Liver (tissue), 9 donors: Measurements from ENCODE around the gene USP48. TPM values are rescaled to one million over a fixed set of nuclear protein-coding genes. Genes with fewer than 3 reads are reported as not detected.

Source experiments
- DNase-seq: peaks from one replicate; pipeline ENCODE4 v3.0.0-alpha.2; 2017; ENCODE audit warnings: low spot score
- H3K27ac ChIP-seq, 2 donors: one replicate each; pipeline ENCODE4 v1.7.0; 2013; ENCODE audit warnings: inconsistent platforms in 2 of 2, low read length in 2 of 2, control low read depth in 1 of 2, low read depth in 1 of 2, mild to moderate bottlenecking in 1 of 2
- H3K27me3 ChIP-seq, 4 donors: one replicate each; pipeline versions ENCODE4 v1.6.1 to v1.7.0; 2013; ENCODE audit warnings: low read length in 3 of 4, inconsistent platforms in 1 of 4, mild to moderate bottlenecking in 1 of 4, moderate library complexity in 1 of 4; ENCODE audit not compliant: control insufficient read depth in 4 of 4, insufficient read depth in 4 of 4
- H3K36me3 ChIP-seq, 4 donors: one replicate each; pipeline versions ENCODE4 v1.6.1 to v1.7.0; 2013; ENCODE audit warnings: low read length in 3 of 4, mild to moderate bottlenecking in 3 of 4, low read depth in 1 of 4, moderate library complexity in 1 of 4; ENCODE audit not compliant: control insufficient read depth in 4 of 4, insufficient read depth in 3 of 4
- H3K4me1 ChIP-seq, 4 donors: one replicate each; pipeline versions ENCODE4 v1.6.1 to v1.7.0; 2013; ENCODE audit warnings: low read length in 3 of 4, mild to moderate bottlenecking in 3 of 4, moderate library complexity in 1 of 4; ENCODE audit not compliant: control insufficient read depth in 4 of 4, insufficient read depth in 4 of 4
- H3K4me3 ChIP-seq, 3 donors: one replicate each; pipeline versions ENCODE4 v1.6.1 to v1.7.0; 2013; ENCODE audit warnings: low read length in 3 of 3, control low read depth in 1 of 3, low read depth in 1 of 3, mild to moderate bottlenecking in 1 of 3
- H3K9ac ChIP-seq, 2 donors: one replicate each; pipeline ENCODE4 v1.7.0; 2013; ENCODE audit warnings: low read length in 2 of 2, mild to moderate bottlenecking in 2 of 2, moderate library complexity in 2 of 2, control low read depth in 1 of 2, low read depth in 1 of 2
- H3K9me3 ChIP-seq, 4 donors: one replicate each; pipeline versions ENCODE4 v1.6.1 to v1.7.0; 2013; ENCODE audit warnings: low read length in 3 of 4; ENCODE audit not compliant: control insufficient read depth in 4 of 4
- ATF3 ChIP-seq: IDR thresholded peaks from 2 replicates; pipeline ENCODE4 v1.6.1; 2016; ENCODE audit warnings: antibody characterized with exemption
- CTCF ChIP-seq: fragments of 150-350 bp; IDR thresholded peaks from 2 replicates; pipeline ENCODE4 v1.5.1; 2017; ENCODE audit warnings: improper control_type of control experiment, low read depth, low read length; ENCODE audit not compliant: missing input control
- EGR1 ChIP-seq, 2 donors: IDR thresholded peaks; 2 replicates each; pipeline ENCODE4 v1.6.1; 2016 to 2018; ENCODE audit warnings: antibody characterized with exemption in 2 of 2, low read depth in 2 of 2
- FOXA1 ChIP-seq: IDR thresholded peaks from 2 replicates; pipeline ENCODE4 v1.6.1; 2016; ENCODE audit warnings: antibody characterized with exemption
- FOXA2 ChIP-seq: IDR thresholded peaks from 2 replicates; pipeline ENCODE4 v1.6.1; 2016; ENCODE audit warnings: antibody characterized with exemption
- GABPA ChIP-seq, 2 donors: IDR thresholded peaks in 1 of 2; conservative IDR thresholded peaks in 1 of 2; 2 replicates each; pipeline ENCODE4 v1.6.1; 2016; ENCODE audit warnings: antibody characterized with exemption in 2 of 2, mild to moderate bottlenecking in 1 of 2, moderate library complexity in 1 of 2
- HNF4A ChIP-seq, 2 donors: conservative IDR thresholded peaks; 2 replicates each; pipeline ENCODE4 v1.6.1; 2016; ENCODE audit warnings: antibody characterized with exemption in 2 of 2, mild to moderate bottlenecking in 2 of 2
- HNF4G ChIP-seq: IDR thresholded peaks from 2 replicates; pipeline ENCODE4 v1.6.1; 2016; ENCODE audit warnings: antibody characterized with exemption
- JUND ChIP-seq, 2 donors: IDR thresholded peaks; 2 replicates each; pipeline ENCODE4 v1.6.1; 2016; ENCODE audit warnings: antibody characterized with exemption in 2 of 2
- NR2F2 ChIP-seq: IDR thresholded peaks from 2 replicates; pipeline ENCODE4 v1.6.1; 2016; ENCODE audit warnings: antibody characterized with exemption
- RAD21 ChIP-seq, 2 donors: IDR thresholded peaks; 2 replicates each; pipeline ENCODE4 v1.6.1; 2016; ENCODE audit warnings: antibody characterized with exemption in 2 of 2, mild to moderate bottlenecking in 2 of 2
- REST ChIP-seq: IDR thresholded peaks from 2 replicates; pipeline ENCODE4 v1.6.1; 2016; ENCODE audit warnings: antibody characterized with exemption, mild to moderate bottlenecking
- RXRA ChIP-seq, 2 donors: IDR thresholded peaks; 2 replicates each; pipeline ENCODE4 v1.6.1; 2017 to 2018; ENCODE audit warnings: antibody characterized with exemption in 2 of 2, mild to moderate bottlenecking in 1 of 2
- SP1 ChIP-seq: IDR thresholded peaks from 2 replicates; pipeline ENCODE4 v1.6.1; 2018; ENCODE audit warnings: antibody characterized with exemption, mild to moderate bottlenecking
- TAF1 ChIP-seq: conservative IDR thresholded peaks from 2 replicates; pipeline ENCODE4 v1.6.1; 2016; ENCODE audit warnings: antibody characterized with exemption, mild to moderate bottlenecking
- YY1 ChIP-seq: IDR thresholded peaks from 2 replicates; pipeline ENCODE4 v1.6.1; 2016; ENCODE audit warnings: antibody characterized with exemption, mild to moderate bottlenecking
- ZBTB33 ChIP-seq: IDR thresholded peaks from 2 replicates; pipeline ENCODE4 v1.6.1; 2016; ENCODE audit warnings: antibody characterized with exemption
- WGBS: extraction: QIAGEN DNeasy Blood & Tissue Kit; methylation state at CpG from one replicate; pipeline ENCODE4 v1.1.7; 2013; 5-methylcytosine and 5-hydroxymethylcytosine counted together
- polyA plus RNA-seq, 2 donors: library from polyadenylated mRNA; stranded (reverse) in 1 of 2; unstranded in 1 of 2; fragments of 200-250 nt in 1 of 2; fragments of >200 nt in 1 of 2; fragmentation: Nextera tagmentation in 1 of 2; extraction: Ambion mirVana in 1 of 2; gene quantifications; one replicate each; pipeline versions ENCODE4 v1.2.1 to v1.2.3, GENCODE V29; 2013 to 2015
- total RNA-seq, 2 donors: library from RNA; depleted of rRNA; stranded (reverse); fragments of >200 nt; gene quantifications; one replicate each; pipeline ENCODE4 v1.2.3, GENCODE V29; 2014
- TF ChIP-seq, protein P1 (sequence below): IDR thresholded peaks from 2 replicates; pipeline ENCODE4 v1.6.1; 2016; ENCODE audit warnings: antibody characterized with exemption
- donor health status: healthy.
- donor health status: healthy.
- donor health status: healthy.
- donor health status: healthy.
- donor health status: healthy.

Gene USP48
- total and polyA plus RNA-seq, 4 donors, result 7.8 to 34.9 (median 23.1) TPM

- no peak for DNase-seq
- Histone ChIP-seq H3K4me1 (no peaks in the 10 kb centered on the region), H3K27ac (no peak overlapping the region), H3K4me3 (no peak overlapping the region), H3K36me3 (peaks cover 0 to 3% (median 0%) of the 10 kb centered on the region in 4 donors), H3K27me3 (no peaks in the 10 kb centered on the region), H3K9ac (no peak overlapping the region), H3K9me3 (no peaks in the 10 kb centered on the region)
- TF ChIP-seq GABPA (IDR thresholded peaks at IDR 0.05 in 1 of 2, conservative IDR thresholded peaks at IDR 0.05 in 1 of 2), result no peak
- TF ChIP-seq EGR1 (IDR thresholded peaks at IDR 0.05; ENCODE audit: low read depth in 2 of 2), result no peak
- no peak for TF ChIP-seq RXRA (IDR thresholded peaks at IDR 0.05)
- TF ChIP-seq JUND (IDR thresholded peaks at IDR 0.05), result no peak
- no peak for TF ChIP-seq HNF4A (conservative IDR thresholded peaks at IDR 0.05)
- no peak for TF ChIP-seq ZBTB33
- no peak for TF ChIP-seq ATF3
- TF ChIP-seq TAF1, result no peak
- no peak for TF ChIP-seq HNF4G
- TF ChIP-seq REST, result no peak
- TF ChIP-seq, protein P1, sequence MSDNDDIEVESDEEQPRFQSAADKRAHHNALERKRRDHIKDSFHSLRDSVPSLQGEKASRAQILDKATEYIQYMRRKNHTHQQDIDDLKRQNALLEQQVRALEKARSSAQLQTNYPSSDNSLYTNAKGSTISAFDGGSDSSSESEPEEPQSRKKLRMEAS, result no peak
- no peak for TF ChIP-seq CTCF
- no peak for TF ChIP-seq SP1
- TF ChIP-seq FOXA2, result no peak
- TF ChIP-seq RAD21 (IDR thresholded peaks at IDR 0.05), result no peak
- TF ChIP-seq FOXA1, result no peak
- TF ChIP-seq NR2F2, result no peak
- TF ChIP-seq YY1, result no peak
- WGBS, result 93% methylated on average over 13 of the region's 13 CpGs
Observed at GRCh38 chr1:21828075-21828474, 45.1 kb upstream of the USP48 start.
